Neuronal stem cell (in vitro differentiated cells): ENCODE measurements around the gene INTS1.

Experiments
- DNase-seq: peaks from one replicate; pipeline ENCODE4 v3.0.0-alpha.2; 2013; ENCODE audit warnings: low spot score
- H2AFZ ChIP-seq: one replicate; pipeline ENCODE4 v1.6.1; 2013; ENCODE audit warnings: mild to moderate bottlenecking, low read length, inconsistent platforms
- H2AK5ac ChIP-seq: 2 replicates; pipeline ENCODE4 v1.6.1; 2013; ENCODE audit warnings: low read depth, mild to moderate bottlenecking, inconsistent platforms, low read length, moderate library complexity, mixed read lengths
- H2BK120ac ChIP-seq: 2 replicates; pipeline ENCODE4 v1.6.1; 2013; ENCODE audit warnings: low read depth, mild to moderate bottlenecking, inconsistent platforms, low read length, moderate library complexity, mixed read lengths
- H2BK12ac ChIP-seq: one replicate; pipeline ENCODE4 v1.6.1; 2013; ENCODE audit warnings: low read length, inconsistent platforms
- H2BK15ac ChIP-seq: 2 replicates; pipeline ENCODE4 v1.6.1; 2013; ENCODE audit warnings: mild to moderate bottlenecking, low read length, inconsistent platforms, mixed read lengths
- H2BK5ac ChIP-seq: one replicate; pipeline ENCODE4 v1.6.1; 2013; ENCODE audit warnings: inconsistent platforms, mild to moderate bottlenecking, low read length, moderate library complexity
- H3K14ac ChIP-seq: one replicate; pipeline ENCODE4 v1.6.1; 2013; ENCODE audit warnings: low read length, inconsistent platforms
- H3K18ac ChIP-seq: 2 replicates; pipeline ENCODE4 v1.6.1; 2013; ENCODE audit warnings: low read length, inconsistent platforms
- H3K23ac ChIP-seq: 2 replicates; pipeline ENCODE4 v1.6.1; 2013; ENCODE audit warnings: low read depth, mild to moderate bottlenecking, mixed read lengths, low read length, inconsistent platforms; ENCODE audit not compliant: poor library complexity
- H3K27ac ChIP-seq: replicated peaks from 3 replicates; pipeline ENCODE4 v1.5.1; 2013; ENCODE audit warnings: low read length, inconsistent platforms
- H3K27me3 ChIP-seq, 3 experiments: 2 replicates each; pipeline ENCODE4 v1.6.1; 2013; ENCODE audit warnings: low read length in 3 of 3, mild to moderate bottlenecking in 2 of 3, inconsistent platforms in 1 of 3, low read depth in 1 of 3, mixed read lengths in 1 of 3, moderate library complexity in 1 of 3; ENCODE audit not compliant: control insufficient read depth in 3 of 3, insufficient read depth in 3 of 3
- H3K36me3 ChIP-seq, 2 donors: replicated peaks in 1 of 2; 2 replicates each; pipeline ENCODE4 v1.6.1; 2013; ENCODE audit warnings: low read length in 2 of 2; ENCODE audit not compliant: control insufficient read depth in 2 of 2, insufficient read depth in 2 of 2
- H3K4ac ChIP-seq: 2 replicates; pipeline ENCODE4 v1.6.1; 2013; ENCODE audit warnings: inconsistent platforms, mild to moderate bottlenecking, low read length, moderate library complexity
- H3K4me1 ChIP-seq, 2 donors: 1 replicate in 1 of 2; 2 replicates in 1 of 2; pipeline ENCODE4 v1.6.1; 2013; ENCODE audit warnings: low read length in 2 of 2, low read depth in 1 of 2; ENCODE audit not compliant: control insufficient read depth in 2 of 2, insufficient read depth in 1 of 2
- H3K4me2 ChIP-seq: one replicate; pipeline ENCODE4 v1.6.1; 2013; ENCODE audit warnings: mild to moderate bottlenecking, low read length, inconsistent platforms; ENCODE audit not compliant: insufficient read depth, poor library complexity, severe bottlenecking
- H3K4me3 ChIP-seq, 2 donors: 2 replicates each; pipeline ENCODE4 v1.5.1; 2013; ENCODE audit warnings: low read length in 2 of 2, mild to moderate bottlenecking in 2 of 2, inconsistent platforms in 1 of 2, moderate library complexity in 1 of 2
- H3K79me1 ChIP-seq: one replicate; pipeline ENCODE4 v1.6.1; 2013; ENCODE audit warnings: low read depth, mild to moderate bottlenecking, inconsistent platforms, low read length, moderate library complexity
- H3K9ac ChIP-seq: one replicate; pipeline ENCODE4 v1.6.1; 2013; ENCODE audit warnings: mild to moderate bottlenecking, low read depth, low read length, inconsistent platforms; ENCODE audit not compliant: poor library complexity
- H3K9me3 ChIP-seq, 2 donors: replicated peaks in 1 of 2; 2 replicates each; pipeline versions ENCODE3 to v1.6.1; 2013; ENCODE audit warnings: low read length in 2 of 2, mild to moderate bottlenecking in 2 of 2, inconsistent platforms in 1 of 2, low read depth in 1 of 2, mixed read lengths in 1 of 2, moderate library complexity in 1 of 2; ENCODE audit not compliant: control insufficient read depth in 2 of 2, insufficient read depth in 1 of 2
- H4K8ac ChIP-seq: one replicate; pipeline ENCODE4 v1.6.1; 2013; ENCODE audit warnings: low read depth, mild to moderate bottlenecking, inconsistent platforms, low read length, moderate library complexity
- H4K91ac ChIP-seq: one replicate; pipeline ENCODE4 v1.6.1; 2013; ENCODE audit warnings: low read length, low read depth, mild to moderate bottlenecking, inconsistent platforms; ENCODE audit not compliant: poor library complexity
- WGBS, 2 donors: extraction: QIAGEN DNeasy Blood & Tissue Kit; methylation state at CpG; one replicate each; pipeline ENCODE4 v1.1.7; 2013; ENCODE audit warnings: missing lambda C conversion rate in 2 of 2, mixed read lengths in 1 of 2; ENCODE audit not compliant: insufficient read length in 2 of 2, insufficient replicate concordance in 1 of 2; ENCODE audit errors: extremely low coverage in 2 of 2; 5-methylcytosine and 5-hydroxymethylcytosine counted together

Gene INTS1

GRCh38 chr7:1421020-1421790 is 83.0 kb downstream of the INTS1 start:
- Histone ChIP-seq H2BK12ac (peak overlapping the region; percentile 73), H2BK120ac (no peak overlapping the region), H3K4me2 (no peak overlapping the region), H2AFZ (no peak overlapping the region), H3K27me3 (peaks cover 0 to 25% (median 0%) of the 10 kb centered on the region in 3 experiments), H3K36me3 (no peaks in the 10 kb centered on the region), H3K4me3 (peak overlapping the region in 1 of 2 donors; percentile 51), H3K4ac (peak overlapping the region; percentile 53), H3K27ac (no peak overlapping the region), H3K14ac (no peak overlapping the region), H2AK5ac (peak overlapping the region; percentile 92), H3K23ac (peak overlapping the region; percentile 73), H3K4me1 (no peaks in the 10 kb centered on the region), H3K18ac (peak overlapping the region; percentile 64), H2BK5ac (no peak overlapping the region), H3K9me3 (no peaks in the 10 kb centered on the region), H4K91ac (no peak overlapping the region), H2BK15ac (peak overlapping the region; percentile 92), H3K9ac (peak overlapping the region; percentile 44), H3K79me1 (no peaks in the 10 kb centered on the region), H4K8ac (peak overlapping the region; percentile 43)
- WGBS, 2 donors: no CpG with 5 or more reads among the region's 41 CpGs
- DNase-seq: no peak
